Fibroblast of lung (primary cell): Measurements from ENCODE around the gene TMCO6.

Experiments
- CTCF ChIP-seq, 2 donors: IDR thresholded peaks in 1 of 2; conservative IDR thresholded peaks in 1 of 2; 1 replicate in 1 of 2; 2 replicates in 1 of 2; pipeline ENCODE4 v1.5.1; 2011 to 2012; ENCODE audit warnings: low read length in 2 of 2, control low read depth in 1 of 2, inconsistent platforms in 1 of 2, low read depth in 1 of 2, mild to moderate bottlenecking in 1 of 2
- EZH2 ChIP-seq: IDR thresholded peaks from 2 replicates; pipeline ENCODE4 v1.5.1; 2012; ENCODE audit warnings: low read length, control low read depth, mild to moderate bottlenecking; ENCODE audit errors: missing control alignments

- TF ChIP-seq CTCF (conservative IDR thresholded peaks at IDR 0.05 in 1 of 2, IDR thresholded peaks at IDR 0.05 in 1 of 2; ENCODE audit: low read depth in 1 of 2, low read length in 2 of 2) (no peak), EZH2 (no peak)
These were observed 43.5 kb upstream of the TMCO6 start for GRCh38 chr5:140595538-140596300.
